ENCODE data around the gene PRSS36.
A peak's percentile ranks its signal among the peaks of the same experiment; 100 is the strongest.
"Not testable (repeated sequence)": the region's sequence is repeated elsewhere in the genome, so short reads cannot be mapped to it uniquely, and the experiment has no call there.

Gene PRSS36

DNA sequence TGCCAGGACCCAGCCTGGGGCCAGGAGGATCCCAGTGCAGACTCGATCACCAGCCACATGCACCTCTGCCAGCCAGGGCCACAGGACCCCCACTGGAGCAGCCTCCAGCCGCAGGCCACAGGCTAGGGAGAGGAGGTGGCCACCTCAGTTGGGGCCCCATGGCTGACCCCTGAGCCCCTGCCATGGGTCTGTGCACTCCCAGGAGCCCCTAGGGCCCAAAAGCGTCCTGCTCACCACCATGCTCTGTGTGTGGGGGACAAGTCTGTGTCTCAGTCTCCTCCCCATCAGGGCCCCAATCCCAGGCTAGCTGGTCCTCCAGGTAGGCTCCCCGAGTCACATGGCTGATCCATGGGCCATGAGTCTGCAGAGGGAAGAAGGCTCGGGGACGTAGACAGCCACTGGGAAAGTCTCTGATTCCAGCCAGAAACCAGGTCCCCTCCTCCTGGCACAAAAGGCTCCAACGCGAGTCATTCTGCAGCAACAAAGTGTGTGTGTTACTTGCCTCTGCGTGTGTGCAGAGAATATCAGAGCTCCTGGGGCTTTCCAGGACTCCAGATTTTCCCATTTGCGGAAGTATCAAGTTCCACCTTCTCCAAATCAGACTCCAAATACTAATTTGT, 8.3 kb downstream of the PRSS36 start:
- DNase-seq: no peak

DNA sequence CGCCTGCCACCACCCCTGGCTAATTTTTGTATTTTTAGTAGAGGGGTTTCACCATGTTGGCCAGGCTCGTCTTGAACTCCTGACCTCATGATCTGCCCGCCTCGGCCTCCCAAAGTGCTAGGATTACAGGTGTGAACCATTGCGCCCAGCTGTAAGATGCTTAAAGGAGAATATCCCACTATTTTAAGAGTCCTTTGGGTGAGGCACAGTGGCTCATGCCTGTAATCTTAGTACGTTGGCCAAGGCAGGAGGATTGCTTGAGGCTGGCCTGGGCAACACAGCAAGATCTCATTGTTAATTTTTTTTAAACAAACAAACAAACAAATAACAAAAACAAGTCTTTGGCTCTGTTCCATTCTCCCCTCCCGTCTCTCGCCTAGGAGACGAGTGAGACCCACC, 8.8 kb downstream of the PRSS36 start:
- DNase-seq: not testable (repeated sequence)

DNA sequence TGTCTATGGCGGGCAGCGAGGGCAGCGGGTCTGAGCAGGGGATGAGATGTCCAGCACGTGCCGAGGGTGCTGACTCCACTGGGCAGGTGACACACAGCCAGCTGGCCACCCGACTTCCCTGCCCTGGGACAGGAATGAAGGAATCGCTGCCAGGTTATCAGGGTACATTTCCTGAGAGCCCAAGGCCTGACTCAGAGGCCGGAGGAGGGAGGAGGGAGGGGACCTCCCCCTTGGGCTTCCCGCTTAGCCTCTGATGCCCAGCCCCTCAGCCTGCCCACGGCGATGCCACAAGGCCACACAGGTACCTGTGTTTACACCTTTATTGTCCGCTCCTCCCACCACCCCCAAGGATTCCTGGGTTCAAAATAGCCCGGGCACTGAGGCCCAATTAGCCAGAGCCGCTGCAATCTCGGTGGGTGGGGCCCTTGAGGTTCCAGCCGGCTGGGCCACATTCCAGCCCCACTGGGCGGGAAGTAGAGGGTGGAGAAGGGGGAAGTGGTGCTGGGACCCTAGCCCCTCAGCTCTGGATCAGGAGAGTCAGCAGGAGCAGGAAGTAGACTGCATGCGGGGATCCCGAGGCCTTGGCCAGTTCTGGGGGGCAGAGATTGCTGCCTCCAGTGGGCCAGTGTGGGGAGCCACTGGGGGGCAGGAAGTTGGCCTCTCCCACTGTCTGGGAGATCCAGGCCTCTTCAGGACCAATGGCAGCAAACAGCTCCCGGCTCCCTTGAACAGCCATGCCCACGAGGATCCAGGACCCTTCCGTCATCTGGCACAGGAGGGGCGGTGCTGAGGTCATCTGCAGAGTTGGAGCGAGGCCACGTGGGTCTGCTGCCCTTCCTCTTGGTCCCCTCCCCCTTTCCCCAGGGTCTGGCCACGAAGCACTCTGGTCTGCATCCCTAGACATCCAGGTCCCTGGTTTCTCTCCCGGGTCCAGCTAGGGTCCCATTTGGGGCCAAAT, 11.0 kb downstream of the PRSS36 start:
- no peak for DNase-seq

- DNase-seq: not testable (repeated sequence)
Measured at GRCh38 chr16:31136822-31137499, 12.9 kb downstream of the PRSS36 start.

DNA sequence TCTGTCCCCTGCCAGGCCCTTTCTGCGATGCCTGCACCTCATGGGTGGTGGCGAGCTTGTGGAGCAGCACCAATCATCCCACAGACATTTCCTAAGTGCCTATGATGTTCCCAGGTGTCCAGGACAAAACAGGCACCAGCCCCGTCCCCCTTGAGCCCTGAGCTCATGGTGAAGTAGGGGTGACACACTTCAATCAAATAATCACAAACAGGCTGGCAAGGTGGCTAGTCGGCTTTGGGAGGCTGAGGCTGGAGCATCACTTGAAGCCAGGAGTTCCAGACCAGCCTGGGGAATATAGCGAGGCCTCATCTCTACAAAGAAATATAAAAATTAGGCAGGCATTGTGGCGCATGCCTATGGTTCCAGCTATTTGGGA, 13.6 kb downstream of the PRSS36 start:
- DNase-seq: no peak

DNA sequence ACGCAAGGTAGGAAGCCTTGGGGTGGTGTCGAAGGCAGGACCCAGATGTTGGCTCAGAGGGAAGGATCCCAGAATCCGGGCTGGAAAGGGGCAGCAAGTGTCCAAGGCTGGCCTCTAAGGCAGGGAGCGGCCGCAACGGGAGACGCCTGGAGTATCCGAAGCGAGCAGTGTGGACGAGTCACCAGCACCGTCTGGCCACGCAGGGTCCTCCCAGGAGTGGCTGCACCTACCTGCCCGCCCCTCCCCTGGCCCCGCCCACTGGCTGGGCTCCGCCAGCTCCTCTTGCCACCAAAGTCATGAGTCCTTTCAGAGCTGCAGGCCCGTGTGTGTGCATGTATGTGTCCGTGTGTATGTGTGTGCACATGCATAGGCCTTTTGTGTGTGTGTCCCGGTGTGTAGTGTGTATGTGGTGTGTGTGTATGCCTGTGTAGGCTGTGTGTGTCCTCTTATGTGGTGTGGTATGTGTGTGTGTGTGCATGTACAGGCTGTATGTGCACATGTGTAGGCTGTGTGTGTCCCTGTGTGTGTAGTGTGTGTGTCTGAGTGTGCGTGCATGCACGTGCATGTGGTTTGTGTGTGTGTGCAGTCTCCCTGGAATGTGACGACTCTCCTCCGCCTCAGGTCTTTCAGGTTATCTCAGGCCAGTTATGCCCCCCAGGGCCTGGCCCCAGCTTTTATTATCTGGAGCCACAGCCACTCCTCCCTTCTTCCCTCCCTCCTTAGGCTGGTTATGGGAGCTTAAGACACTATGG, 14.2 kb downstream of the PRSS36 start, which contains the start of gene PRSS8:
Gene PRSS8, minus strand, starts transcription at position 193 of the 752 bp plus-strand sequence. CDS start 229 bp downstream, outside the sequence.
- DNase-seq: peak; percentile 29

DNA sequence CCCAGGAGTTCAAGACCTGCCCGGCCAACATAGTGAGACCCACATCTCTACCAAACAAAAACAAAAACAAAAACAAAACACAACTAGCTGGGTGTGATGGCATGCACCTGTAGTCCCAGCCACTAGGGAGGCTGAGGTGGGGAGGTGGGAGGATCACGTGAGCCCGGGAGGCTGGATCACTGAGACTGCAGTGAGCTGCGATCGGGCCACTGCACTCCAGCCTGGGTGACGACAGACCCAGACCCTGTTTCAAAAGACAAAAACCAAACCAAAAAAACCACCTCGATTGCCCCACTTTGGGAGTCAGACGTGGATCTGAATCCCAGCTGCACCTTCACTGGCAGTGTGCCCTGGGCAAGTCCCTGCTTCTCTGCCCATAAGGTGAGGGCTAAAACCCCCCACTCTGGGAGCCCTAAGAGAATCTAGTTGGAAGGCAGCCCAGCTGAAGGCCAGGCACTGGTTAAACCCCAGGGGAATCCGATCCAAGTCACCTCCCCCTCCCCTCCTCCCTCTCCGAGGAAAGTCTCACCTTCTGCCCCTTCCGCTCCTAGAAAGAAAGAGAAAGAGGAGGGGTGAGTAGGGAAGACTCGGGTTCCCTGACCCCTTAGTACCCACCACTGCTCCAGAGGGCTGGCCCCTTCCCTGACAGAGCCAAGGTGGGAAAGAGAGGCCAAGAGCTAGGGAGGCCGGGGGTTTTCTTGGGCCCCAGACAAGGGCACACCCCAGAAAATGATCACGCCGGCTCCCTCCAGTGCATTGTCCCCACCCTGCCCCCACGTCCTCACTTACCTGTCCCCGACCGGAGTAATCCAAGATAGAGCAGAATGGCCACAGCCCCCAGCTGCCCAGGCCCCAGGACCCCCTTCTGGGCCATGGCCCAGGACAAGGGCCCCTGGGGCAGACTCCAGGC, 15.0 kb downstream of the PRSS36 start:
- DNase-seq: peak; percentile 50

DNA sequence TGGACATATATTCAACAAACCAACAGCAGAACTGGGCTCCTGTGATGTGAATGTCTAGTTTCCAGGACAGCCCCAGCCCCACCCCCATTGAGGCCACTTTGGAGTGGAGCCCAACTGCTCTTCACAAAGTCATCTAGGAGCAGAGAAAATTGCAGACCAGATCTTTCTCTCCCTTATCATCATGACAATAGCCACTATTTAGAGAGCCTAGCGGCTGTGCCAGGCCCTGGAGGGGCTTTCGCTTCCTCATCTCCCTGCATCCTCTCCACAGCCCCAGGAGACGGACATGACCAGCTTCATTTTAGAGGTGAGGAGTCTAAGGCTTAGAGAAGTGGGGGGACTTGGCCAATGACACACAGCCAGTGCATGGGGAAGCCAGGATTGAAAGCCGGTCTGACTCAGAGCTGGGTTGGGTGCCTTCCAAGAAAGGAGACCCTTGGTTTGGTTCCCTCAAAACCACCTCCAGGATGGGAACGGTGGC, 15.7 kb downstream of the PRSS36 start:
- no peak for DNase-seq

DNA sequence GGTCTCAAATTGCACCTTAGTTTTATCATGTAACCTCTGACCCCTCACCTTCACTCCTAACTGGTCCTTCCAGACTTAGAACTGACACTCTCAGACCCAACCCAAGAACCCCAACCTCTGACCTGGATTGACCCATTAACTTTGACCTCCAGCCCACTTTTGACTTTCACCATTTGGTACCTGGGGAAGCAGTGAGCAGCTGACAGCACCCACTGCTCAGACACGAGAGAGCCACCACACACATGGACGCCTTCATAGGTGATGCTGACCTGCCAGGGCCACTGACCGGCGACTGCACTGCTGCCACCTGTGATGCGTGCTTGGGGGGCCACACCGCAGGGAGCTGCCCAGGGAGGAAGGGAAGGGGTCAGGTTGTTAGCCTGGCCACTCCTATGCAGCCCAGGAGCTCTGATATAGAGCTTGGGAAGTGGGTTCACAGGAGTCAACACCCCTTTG, 16.8 kb downstream of the PRSS36 start:
- no peak for DNase-seq

GRCh38 chr16:31132303-31132979, 17.4 kb downstream of the PRSS36 start:
- DNase-seq: no peak

- DNase-seq: no peak
Measured at GRCh38 chr16:31131841-31132271, 18.0 kb downstream of the PRSS36 start.

- no peak for DNase-seq
Measured at GRCh38 chr16:31131416-31131815, 18.4 kb downstream of the PRSS36 start.

- DNase-seq: no peak
Measured at GRCh38 chr16:31130899-31131298, 19.0 kb downstream of the PRSS36 start.

DNA sequence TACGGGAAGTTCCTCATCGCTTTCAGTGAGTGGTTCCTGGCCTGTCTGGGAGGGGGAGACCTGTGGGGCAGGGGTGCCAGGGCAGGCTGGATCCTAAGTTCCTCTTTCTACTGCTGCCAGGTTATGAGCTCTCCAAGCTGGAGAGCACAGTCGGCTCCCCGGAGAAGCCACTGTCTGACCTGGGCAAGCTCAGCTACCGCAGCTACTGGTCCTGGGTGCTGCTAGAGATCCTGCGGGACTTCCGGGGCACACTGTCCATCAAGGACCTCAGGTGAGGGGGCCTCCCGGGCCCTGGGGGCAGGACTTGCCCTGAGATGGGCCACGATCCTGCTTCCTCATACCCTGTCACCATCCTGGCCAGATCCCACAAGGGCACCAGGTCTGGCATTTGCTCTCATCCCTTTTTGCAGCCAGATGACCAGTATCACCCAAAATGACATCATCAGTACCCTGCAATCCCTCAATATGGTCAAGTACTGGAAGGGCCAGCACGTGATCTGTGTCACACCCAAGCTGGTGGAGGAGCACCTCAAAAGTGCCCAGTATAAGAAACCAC, 19.5 kb downstream of the PRSS36 start:
- DNase-seq: no peak

GRCh38 chr16:31129568-31130335, 20.1 kb downstream of the PRSS36 start:
- DNase-seq: no peak

DNA sequence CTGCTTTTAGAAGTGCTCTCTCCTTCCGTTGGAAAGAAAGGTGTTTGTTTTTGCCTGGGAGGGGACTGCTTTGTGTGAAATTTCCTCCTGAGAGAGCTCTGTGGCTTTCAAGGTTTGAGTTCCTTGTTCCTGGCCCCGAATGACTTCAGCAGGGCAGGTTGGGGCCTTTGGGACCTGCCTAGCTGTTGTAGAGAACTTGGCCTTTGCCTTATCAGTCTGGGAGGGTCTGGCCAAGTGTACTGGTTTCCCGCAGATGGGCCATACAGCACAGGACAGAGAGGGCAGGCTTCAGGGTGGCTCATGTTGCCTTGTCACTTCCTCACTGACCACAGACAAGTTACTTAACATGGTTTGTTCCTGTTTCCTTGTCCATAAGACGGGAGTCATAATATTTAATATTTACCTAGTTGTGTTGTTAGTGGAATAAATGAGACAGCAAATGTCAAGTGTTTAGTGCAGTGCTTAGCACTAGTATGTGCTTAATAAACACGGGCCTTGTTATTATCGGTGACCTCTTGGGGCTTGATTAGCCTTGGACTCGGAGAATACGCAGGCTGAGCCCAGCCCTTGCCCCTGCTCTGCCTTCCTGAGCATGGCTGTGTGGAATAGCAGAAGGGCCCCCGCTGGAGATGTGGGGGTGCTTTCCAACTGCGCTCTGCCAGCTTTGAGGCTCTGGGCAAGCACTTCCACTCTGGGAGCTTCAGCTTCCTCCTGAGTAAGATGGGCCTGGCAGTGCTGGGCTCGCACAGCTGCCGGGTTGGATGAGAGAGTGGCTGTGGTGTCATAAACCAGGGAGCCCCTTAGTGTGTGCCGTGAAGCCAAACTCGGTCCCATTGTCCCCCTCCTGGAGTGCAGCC, 20.9 kb downstream of the PRSS36 start:
- no peak for DNase-seq

DNA sequence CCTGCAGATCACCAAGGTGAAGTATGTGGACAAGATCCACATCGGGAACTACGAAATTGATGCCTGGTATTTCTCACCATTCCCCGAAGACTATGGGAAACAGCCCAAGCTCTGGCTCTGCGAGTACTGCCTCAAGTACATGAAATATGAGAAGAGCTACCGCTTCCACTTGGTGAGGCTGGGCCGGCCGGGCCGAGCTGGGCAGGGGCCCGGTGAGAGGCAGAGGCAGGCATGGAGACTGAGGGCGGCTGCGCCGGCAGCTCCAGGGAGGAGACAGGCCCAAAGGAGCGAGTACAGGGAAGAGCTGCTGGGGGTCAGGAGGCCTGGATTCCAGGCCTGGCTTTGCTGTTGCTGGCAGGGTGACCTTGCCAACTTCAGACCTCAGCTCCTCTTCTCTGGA, 22.7 kb downstream of the PRSS36 start:
- DNase-seq: no peak

DNA sequence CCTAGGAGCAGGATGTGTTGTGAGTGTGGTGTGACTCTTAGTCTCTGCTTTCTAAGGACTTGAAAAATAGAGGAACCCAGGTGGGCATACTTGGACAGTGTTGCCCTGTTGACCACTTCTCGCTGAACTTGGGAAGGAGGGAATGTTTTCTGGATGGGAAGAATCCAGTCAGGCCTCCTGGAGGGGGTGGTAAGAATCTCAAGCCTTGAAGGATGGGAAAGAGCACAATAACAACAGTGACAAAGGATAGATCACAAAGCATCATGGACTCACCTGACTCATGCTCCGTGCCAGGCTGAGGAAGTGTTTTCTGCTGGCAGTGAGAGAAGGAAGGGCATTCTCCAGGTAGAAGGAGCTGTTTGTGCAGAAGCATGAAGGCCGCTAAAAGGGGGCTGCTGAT, 24.0 kb downstream of the PRSS36 start:
- DNase-seq: no peak

- no peak for DNase-seq
Measured at GRCh38 chr16:31120129-31120528, 29.7 kb downstream of the PRSS36 start.

Measured in NCI-H1436 (cell line).